Measurements from ENCODE around the gene IRS2.

IRS2 gene

GRCh38 chr13:109768176-109768575, 18.2 kb downstream of the IRS2 start:
- Histone ChIP-seq H3K9ac (ENCODE audit: low read depth, low read length, poor library complexity, severe bottlenecking) (no peak overlapping the region), H3F3A (ENCODE audit: low read depth) (no peaks in the 10 kb centered on the region), H3K9me3 (ENCODE audit: insufficient read depth, low read depth, low read length) (no peaks in the 10 kb centered on the region), H3K79me2 (ENCODE audit: insufficient read depth, low read length) (no peaks in the 10 kb centered on the region), H4K20me1 (ENCODE audit: insufficient read depth, low read length, poor library complexity, severe bottlenecking) (no peaks in the 10 kb centered on the region), H3K36me3 (ENCODE audit: insufficient read depth, low read length) (no peaks in the 10 kb centered on the region), H3K4me2 (ENCODE audit: low read depth, low read length, poor library complexity, severe bottlenecking) (no peak overlapping the region), H3K9me2 (replicated peaks; ENCODE audit: low read depth, low read length) (no peaks in the 10 kb centered on the region), H3K4me1 (ENCODE audit: insufficient read depth, low read length, poor library complexity, severe bottlenecking) (peaks cover 13% of the 10 kb centered on the region), H2AFZ (ENCODE audit: low read length) (no peak overlapping the region), H3K4me3 (ENCODE audit: low read length, poor library complexity, severe bottlenecking) (no peak overlapping the region), H3K27me3 (ENCODE audit: insufficient read depth, low read length, poor library complexity, severe bottlenecking) (no peaks in the 10 kb centered on the region)
- TF ChIP-seq EZH2phosphoT487 (IDR thresholded peaks at IDR 0.05; ENCODE audit: borderline replicate concordance) (no peak), CTCF (conservative IDR thresholded peaks at IDR 0.05; ENCODE audit: low read length) (no peak)

- Histone ChIP-seq H3K4me1 (ENCODE audit: insufficient read depth, low read length, poor library complexity, severe bottlenecking) (peaks cover 13% of the 10 kb centered on the region), H3F3A (ENCODE audit: low read depth) (no peaks in the 10 kb centered on the region), H3K27me3 (ENCODE audit: insufficient read depth, low read length, poor library complexity, severe bottlenecking) (no peaks in the 10 kb centered on the region), H3K9ac (ENCODE audit: low read depth, low read length, poor library complexity, severe bottlenecking) (no peak overlapping the region), H3K36me3 (ENCODE audit: insufficient read depth, low read length) (no peaks in the 10 kb centered on the region), H3K4me2 (ENCODE audit: low read depth, low read length, poor library complexity, severe bottlenecking) (no peak overlapping the region), H2AFZ (ENCODE audit: low read length) (no peak overlapping the region), H3K4me3 (ENCODE audit: low read length, poor library complexity, severe bottlenecking) (no peak overlapping the region), H3K9me2 (replicated peaks; ENCODE audit: low read depth, low read length) (no peaks in the 10 kb centered on the region), H4K20me1 (ENCODE audit: insufficient read depth, low read length, poor library complexity, severe bottlenecking) (no peaks in the 10 kb centered on the region), H3K9me3 (ENCODE audit: insufficient read depth, low read depth, low read length) (no peaks in the 10 kb centered on the region), H3K79me2 (ENCODE audit: insufficient read depth, low read length) (no peaks in the 10 kb centered on the region)
- TF ChIP-seq CTCF (conservative IDR thresholded peaks at IDR 0.05; ENCODE audit: low read length) = no peak
- no peak for TF ChIP-seq EZH2phosphoT487 (IDR thresholded peaks at IDR 0.05; ENCODE audit: borderline replicate concordance)
Measured at GRCh38 chr13:109767023-109767422, 19.4 kb downstream of the IRS2 start.

- Histone ChIP-seq H3K9ac (ENCODE audit: low read depth, low read length, poor library complexity, severe bottlenecking) (peak overlapping the region; percentile 14), H3K4me3 (ENCODE audit: low read length, poor library complexity, severe bottlenecking) (peak overlapping the region; percentile 36), H3K4me1 (ENCODE audit: insufficient read depth, low read length, poor library complexity, severe bottlenecking) (peaks cover 13% of the 10 kb centered on the region), H3F3A (ENCODE audit: low read depth) (no peaks in the 10 kb centered on the region), H2AFZ (ENCODE audit: low read length) (peak overlapping the region; percentile 25; the same call in 1 of the 2 replicates), H3K9me3 (ENCODE audit: insufficient read depth, low read depth, low read length) (no peaks in the 10 kb centered on the region), H3K27me3 (ENCODE audit: insufficient read depth, low read length, poor library complexity, severe bottlenecking) (no peaks in the 10 kb centered on the region), H3K9me2 (replicated peaks; ENCODE audit: low read depth, low read length) (no peaks in the 10 kb centered on the region), H3K79me2 (ENCODE audit: insufficient read depth, low read length) (no peaks in the 10 kb centered on the region), H3K36me3 (ENCODE audit: insufficient read depth, low read length) (no peaks in the 10 kb centered on the region), H3K4me2 (ENCODE audit: low read depth, low read length, poor library complexity, severe bottlenecking) (peak overlapping the region; percentile 66), H4K20me1 (ENCODE audit: insufficient read depth, low read length, poor library complexity, severe bottlenecking) (no peaks in the 10 kb centered on the region)
- no peak for TF ChIP-seq EZH2phosphoT487 (IDR thresholded peaks at IDR 0.05; ENCODE audit: borderline replicate concordance)
- peak; percentile 68 for TF ChIP-seq CTCF (conservative IDR thresholded peaks at IDR 0.05; ENCODE audit: low read length)
Measured at GRCh38 chr13:109764470-109765291, 21.7 kb downstream of the IRS2 start.
